Osteocyte (in vitro differentiated cells): ENCODE measurements around the gene GPR143. TPM values are rescaled to one million over a fixed set of nuclear protein-coding genes. Genes with fewer than 3 reads are reported as not detected.

ENCODE experiments used
- DNase-seq: peaks from one replicate; pipeline ENCODE4 v3.0.0; 2021; ENCODE audit warnings: mixed read lengths; ENCODE audit not compliant: unreplicated experiment; ENCODE audit errors: extremely low spot score
- H3K27ac Mint-ChIP-seq: one replicate; pipeline ENCODE4 v1.8.0; 2021; ENCODE audit warnings: mild to moderate bottlenecking, mixed read lengths; ENCODE audit not compliant: unreplicated experiment
- H3K27me3 Mint-ChIP-seq: one replicate; pipeline ENCODE4 v1.8.0; 2021; ENCODE audit warnings: mixed read lengths; ENCODE audit not compliant: unreplicated experiment
- H3K36me3 Mint-ChIP-seq: one replicate; pipeline ENCODE4 v1.8.0; 2021; ENCODE audit warnings: mixed read lengths; ENCODE audit not compliant: unreplicated experiment
- H3K4me1 Mint-ChIP-seq: one replicate; pipeline ENCODE4 v1.8.0; 2021; ENCODE audit warnings: mixed read lengths; ENCODE audit not compliant: unreplicated experiment
- H3K4me3 Mint-ChIP-seq: one replicate; pipeline ENCODE4 v1.8.0; 2021; ENCODE audit warnings: mild to moderate bottlenecking, moderate library complexity, mixed read lengths; ENCODE audit not compliant: unreplicated experiment
- H3K9me3 Mint-ChIP-seq: one replicate; pipeline ENCODE4 v1.8.0; 2021; ENCODE audit warnings: mixed read lengths; ENCODE audit not compliant: unreplicated experiment
- CTCF ChIP-seq: fragments of 200-600 bp; sonication (generic); IDR thresholded peaks from 2 replicates; pipeline ENCODE4 v1.5.0; 2021; ENCODE audit warnings: antibody characterized with exemption, mild to moderate bottlenecking, moderate library complexity
- total RNA-seq: library from RNA; stranded (reverse); gene quantifications from 2 replicates; pipeline ENCODE4 v1.2.1, GENCODE V29; 2021

The GPR143 gene
- total RNA-seq, 1 donor from 2014 or later = 0.43 TPM

GRCh38 chrX:9802737-9803136, 37.1 kb upstream of the GPR143 start:
- H3K4me1 Mint-ChIP-seq = peaks cover 1% of the 10 kb centered on the region
- no peaks in the 10 kb centered on the region for H3K27me3 Mint-ChIP-seq
- peaks cover 6% of the 10 kb centered on the region for H3K9me3 Mint-ChIP-seq
- DNase-seq = no peak
- peaks cover 3% of the 10 kb centered on the region for H3K36me3 Mint-ChIP-seq
- no peak overlapping the region for H3K4me3 Mint-ChIP-seq
- no peak overlapping the region for H3K27ac Mint-ChIP-seq
- no peak for TF ChIP-seq CTCF

- H3K36me3 Mint-ChIP-seq = peaks cover 9% of the 10 kb centered on the region
- peaks cover 16% of the 10 kb centered on the region for H3K9me3 Mint-ChIP-seq
- peaks cover 2% of the 10 kb centered on the region for H3K4me1 Mint-ChIP-seq
- no peak overlapping the region for H3K27ac Mint-ChIP-seq
- H3K4me3 Mint-ChIP-seq = no peak overlapping the region
- DNase-seq = no peak
- H3K27me3 Mint-ChIP-seq = no peaks in the 10 kb centered on the region
- TF ChIP-seq CTCF = no peak
Measured at GRCh38 chrX:9797384-9798360, 32.0 kb upstream of the GPR143 start.

- no peak for DNase-seq
- peaks cover 10% of the 10 kb centered on the region for H3K9me3 Mint-ChIP-seq
- TF ChIP-seq CTCF = no peak
- H3K4me1 Mint-ChIP-seq = peaks cover 12% of the 10 kb centered on the region
- H3K27ac Mint-ChIP-seq = no peak overlapping the region
- peaks cover 6% of the 10 kb centered on the region for H3K36me3 Mint-ChIP-seq
- no peak overlapping the region for H3K4me3 Mint-ChIP-seq
- H3K27me3 Mint-ChIP-seq = no peaks in the 10 kb centered on the region
Measured at GRCh38 chrX:9794495-9794894, 28.8 kb upstream of the GPR143 start.

GRCh38 chrX:9790866-9791265, 25.2 kb upstream of the GPR143 start:
- no peak overlapping the region for H3K4me3 Mint-ChIP-seq
- DNase-seq = no peak
- TF ChIP-seq CTCF = no peak
- H3K27me3 Mint-ChIP-seq = no peaks in the 10 kb centered on the region
- H3K9me3 Mint-ChIP-seq = peaks cover 9% of the 10 kb centered on the region
- H3K27ac Mint-ChIP-seq = no peak overlapping the region
- H3K36me3 Mint-ChIP-seq = peaks cover 6% of the 10 kb centered on the region
- peaks cover 26% of the 10 kb centered on the region for H3K4me1 Mint-ChIP-seq

GRCh38 chrX:9789555-9789954, 23.9 kb upstream of the GPR143 start:
- TF ChIP-seq CTCF = no peak
- Mint-ChIP-seq H3K27me3 (no peaks in the 10 kb centered on the region), H3K36me3 (no peaks in the 10 kb centered on the region), H3K4me3 (no peak overlapping the region), H3K9me3 (no peaks in the 10 kb centered on the region), H3K4me1 (peaks cover 26% of the 10 kb centered on the region), H3K27ac (peak overlapping the region; percentile 45)
- DNase-seq = no peak
